Erythroblast (primary cell): ENCODE measurements around the gene AKAP8.

Source experiments
- GATA1 ChIP-seq: IDR thresholded peaks from 2 replicates; pipeline ENCODE4 v1.6.1; 2011; ENCODE audit warnings: low read depth, mild to moderate bottlenecking, control low read depth, low read length, moderate library complexity
- POLR2A ChIP-seq: IDR thresholded peaks from 2 replicates; pipeline ENCODE4 v1.6.1; 2011; ENCODE audit warnings: mild to moderate bottlenecking, low read length

- TF ChIP-seq POLR2A (no peak), GATA1 (no peak)
Measured at GRCh38 chr19:15427350-15427700, 47.7 kb upstream of the AKAP8 start.
